ENCODE measurements around the gene GUCY2F. TPM values are rescaled to one million over a fixed set of nuclear protein-coding genes. Genes with fewer than 3 reads are reported as not detected.

The GUCY2F gene
- total and polyA plus RNA-seq, 2 donors (not counting 3 experiments of a cell fraction or from before 2014, with no cell fraction given): 0.01 TPM; not detected in 1

DNA sequence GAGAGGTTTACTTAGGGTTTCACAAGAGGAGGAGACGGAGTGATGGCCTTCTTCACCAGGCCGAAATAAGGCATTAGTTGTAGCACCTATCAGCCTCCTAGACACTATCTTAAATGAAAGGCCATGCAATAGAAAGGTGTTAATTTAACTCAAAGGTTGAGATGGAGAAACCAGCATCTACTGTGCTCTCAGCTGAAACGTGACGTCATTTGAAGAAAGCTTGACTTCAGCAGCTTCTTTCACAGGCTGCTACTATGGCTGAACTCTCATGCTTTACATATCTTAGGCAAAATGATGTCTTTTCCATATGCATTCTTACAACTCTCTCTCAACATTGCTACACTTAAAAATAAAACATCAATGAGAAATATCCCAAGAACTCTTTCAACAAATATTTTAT lies 99.6 kb downstream of the GUCY2F start:
- FAIRE-seq: no peak
- ChIA-PET CTCF (interaction anchor here (1.4 to 9.5 kb wide), 3 partner anchors 35 to 1158 kb away, joined by 5 to 250 read pairs (median 5); no protein-coding TSS in a partner anchor), POLR2A (no interaction called here)
- intact Hi-C loops (cut with micrococcal nuclease) (loop anchor here (5.0 kb wide), 2 partner anchors 35 to 1180 kb away; no protein-coding TSS in a partner anchor), dilution Hi-C loops (cut with MboI; ENCODE audit: extremely low pct_ligation_motif_present, low sequenced_read_pairs) (no loop called here)
- H3K9ac ChIP-seq (replicated peaks; ENCODE audit: extremely low read depth, insufficient read depth, low read length): no peak overlapping the region
- no peak for DNase-seq (ENCODE audit: low read depth, low spot score)
- H3K4me1 ChIP-seq (ENCODE audit: control insufficient read depth, extremely low read depth, insufficient read depth, low read length): no peaks in the 10 kb centered on the region
- H3K9me1 ChIP-seq (replicated peaks; ENCODE audit: control insufficient read depth, extremely low read depth, insufficient read depth, low read length): no peaks in the 10 kb centered on the region
- no peak overlapping the region for H3K27ac ChIP-seq (ENCODE audit: insufficient read depth, low read depth, low read length)
- peaks cover 0 to 1% of the 10 kb centered on the region in 2 experiments for H3K27me3 ChIP-seq (ENCODE audit: control insufficient read depth in 2 of 2, insufficient read depth in 2 of 2, low read length in 2 of 2)
- H3K4me3 ChIP-seq (replicated peaks in 1 of 3; ENCODE audit: insufficient read depth in 1 of 3, low read depth in 1 of 3, low read length in 3 of 3): no peak overlapping the region
- no peaks in the 10 kb centered on the region for H3K9me3 ChIP-seq (replicated peaks; ENCODE audit: control insufficient read depth, insufficient read depth, low read length)
- no peaks in the 10 kb centered on the region for H4K20me1 ChIP-seq (replicated peaks; ENCODE audit: control insufficient read depth, extremely low read depth, insufficient read depth, low read length)
- no peak overlapping the region for H2AFZ ChIP-seq (ENCODE audit: low read depth, low read length)
- no TSS peak for BruUV-seq (replicated peaks)
- no peak for TF ChIP-seq POLR2AphosphoS5 (IDR thresholded peaks at IDR 0.05; ENCODE audit: insufficient read depth, low read depth, low read length)
- H3K79me2 ChIP-seq (ENCODE audit: control insufficient read depth, insufficient read depth, low read length): no peaks in the 10 kb centered on the region
- H3K36me3 ChIP-seq (ENCODE audit: control insufficient read depth in 2 of 2, extremely low read depth in 1 of 2, insufficient read depth in 2 of 2, low read length in 2 of 2): no peaks in the 10 kb centered on the region
- H3K4me2 ChIP-seq (ENCODE audit: insufficient read depth, low read length): no peak overlapping the region

DNA sequence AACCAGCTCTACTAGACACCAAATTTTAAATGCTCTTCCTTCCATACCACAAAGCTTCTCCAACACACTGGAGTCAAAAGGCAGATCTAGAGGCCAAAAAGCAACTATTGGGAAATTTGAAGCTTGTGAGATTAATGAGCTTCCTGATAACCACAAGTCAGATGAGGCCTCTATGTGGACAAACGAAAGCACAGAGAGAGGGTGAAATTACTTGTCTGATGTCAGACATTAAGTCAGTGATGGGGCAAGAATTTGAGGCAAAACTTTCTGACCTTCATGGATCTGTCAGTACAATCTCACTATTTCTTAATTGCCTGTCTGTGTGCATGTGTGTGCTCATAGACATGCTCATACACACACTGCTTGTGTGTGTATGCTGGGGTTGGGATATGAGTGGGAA lies 103.6 kb downstream of the GUCY2F start:
- H3K4me2 ChIP-seq (ENCODE audit: insufficient read depth, low read length): no peak overlapping the region
- no peak overlapping the region for H3K9ac ChIP-seq (replicated peaks; ENCODE audit: extremely low read depth, insufficient read depth, low read length)
- no peaks in the 10 kb centered on the region for H4K20me1 ChIP-seq (replicated peaks; ENCODE audit: control insufficient read depth, extremely low read depth, insufficient read depth, low read length)
- CTCF ChIA-PET: no interaction called here
- no peak for TF ChIP-seq POLR2AphosphoS5 (IDR thresholded peaks at IDR 0.05; ENCODE audit: insufficient read depth, low read depth, low read length)
- TF ChIP-seq, protein P1, sequence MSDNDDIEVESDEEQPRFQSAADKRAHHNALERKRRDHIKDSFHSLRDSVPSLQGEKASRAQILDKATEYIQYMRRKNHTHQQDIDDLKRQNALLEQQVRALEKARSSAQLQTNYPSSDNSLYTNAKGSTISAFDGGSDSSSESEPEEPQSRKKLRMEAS (IDR thresholded peaks at IDR 0.05; ENCODE audit: insufficient read depth, insufficient read length): no peak
- no peak for TF ChIP-seq FOS (IDR thresholded peaks at IDR 0.05; ENCODE audit: borderline replicate concordance, insufficient read depth, low read length)
- no peak for TF ChIP-seq GATA2 (IDR thresholded peaks at IDR 0.05; ENCODE audit: insufficient read depth, insufficient read length, low read depth, low read length)
- TF ChIP-seq, protein P2, sequence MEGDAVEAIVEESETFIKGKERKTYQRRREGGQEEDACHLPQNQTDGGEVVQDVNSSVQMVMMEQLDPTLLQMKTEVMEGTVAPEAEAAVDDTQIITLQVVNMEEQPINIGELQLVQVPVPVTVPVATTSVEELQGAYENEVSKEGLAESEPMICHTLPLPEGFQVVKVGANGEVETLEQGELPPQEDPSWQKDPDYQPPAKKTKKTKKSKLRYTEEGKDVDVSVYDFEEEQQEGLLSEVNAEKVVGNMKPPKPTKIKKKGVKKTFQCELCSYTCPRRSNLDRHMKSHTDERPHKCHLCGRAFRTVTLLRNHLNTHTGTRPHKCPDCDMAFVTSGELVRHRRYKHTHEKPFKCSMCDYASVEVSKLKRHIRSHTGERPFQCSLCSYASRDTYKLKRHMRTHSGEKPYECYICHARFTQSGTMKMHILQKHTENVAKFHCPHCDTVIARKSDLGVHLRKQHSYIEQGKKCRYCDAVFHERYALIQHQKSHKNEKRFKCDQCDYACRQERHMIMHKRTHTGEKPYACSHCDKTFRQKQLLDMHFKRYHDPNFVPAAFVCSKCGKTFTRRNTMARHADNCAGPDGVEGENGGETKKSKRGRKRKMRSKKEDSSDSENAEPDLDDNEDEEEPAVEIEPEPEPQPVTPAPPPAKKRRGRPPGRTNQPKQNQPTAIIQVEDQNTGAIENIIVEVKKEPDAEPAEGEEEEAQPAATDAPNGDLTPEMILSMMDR (IDR thresholded peaks at IDR 0.05; ENCODE audit: extremely low read depth in 1 of 2, insufficient read depth in 1 of 2, low read depth in 1 of 2, low read length in 2 of 2): no peak
- TF ChIP-seq EZH2 (IDR thresholded peaks at IDR 0.05; ENCODE audit: borderline replicate concordance, low read depth, low read length, severe bottlenecking): no peak
- TF ChIP-seq POLR2A (IDR thresholded peaks at IDR 0.05; ENCODE audit: low read depth, low read length): no peak
- TF ChIP-seq JUN (IDR thresholded peaks at IDR 0.05; ENCODE audit: borderline replicate concordance, insufficient read depth, insufficient read length, low read depth): no peak
- TF ChIP-seq MYC (IDR thresholded peaks at IDR 0.05; ENCODE audit: low read depth, low read length): no peak
- H3K27ac ChIP-seq (ENCODE audit: insufficient read depth, low read depth, low read length): no peak overlapping the region
- intact Hi-C loops (cut with micrococcal nuclease) (no loop called here), dilution Hi-C loops (cut with MboI; ENCODE audit: extremely low pct_ligation_motif_present, low sequenced_read_pairs) (no loop called here)
- H3K4me3 ChIP-seq (replicated peaks in 1 of 3; ENCODE audit: insufficient read depth in 1 of 3, low read depth in 1 of 3, low read length in 3 of 3): no peak overlapping the region
- H3K27me3 ChIP-seq (ENCODE audit: control insufficient read depth in 2 of 2, insufficient read depth in 2 of 2, low read length in 2 of 2): peaks cover 0 to 1% of the 10 kb centered on the region in 2 experiments
- POLR2A ChIA-PET: no interaction called here
- DNase-seq (ENCODE audit: low read depth, low spot score) (no peak), FAIRE-seq (no peak)
- no peaks in the 10 kb centered on the region for H3K9me1 ChIP-seq (replicated peaks; ENCODE audit: control insufficient read depth, extremely low read depth, insufficient read depth, low read length)
- BruUV-seq (replicated peaks): no TSS peak
- H3K36me3 ChIP-seq (ENCODE audit: control insufficient read depth in 2 of 2, extremely low read depth in 1 of 2, insufficient read depth in 2 of 2, low read length in 2 of 2): no peaks in the 10 kb centered on the region
- no peaks in the 10 kb centered on the region for H3K9me3 ChIP-seq (replicated peaks; ENCODE audit: control insufficient read depth, insufficient read depth, low read length)
- H3K4me1 ChIP-seq (ENCODE audit: control insufficient read depth, extremely low read depth, insufficient read depth, low read length): no peaks in the 10 kb centered on the region
- H3K79me2 ChIP-seq (ENCODE audit: control insufficient read depth, insufficient read depth, low read length): no peaks in the 10 kb centered on the region
- H2AFZ ChIP-seq (ENCODE audit: low read depth, low read length): no peak overlapping the region

Data from endothelial cell of umbilical vein (primary cell).